HG02759 (cell line): ENCODE measurements around the gene PPIL1.

Experiments
- ATAC-seq: cut with Tn5 transposase; IDR thresholded peaks from one replicate; pipeline ENCODE4 v1.9.1; 2021; ENCODE audit warnings: mild to moderate bottlenecking, moderate library complexity; ENCODE audit not compliant: unreplicated experiment

PPIL1 gene

DNA sequence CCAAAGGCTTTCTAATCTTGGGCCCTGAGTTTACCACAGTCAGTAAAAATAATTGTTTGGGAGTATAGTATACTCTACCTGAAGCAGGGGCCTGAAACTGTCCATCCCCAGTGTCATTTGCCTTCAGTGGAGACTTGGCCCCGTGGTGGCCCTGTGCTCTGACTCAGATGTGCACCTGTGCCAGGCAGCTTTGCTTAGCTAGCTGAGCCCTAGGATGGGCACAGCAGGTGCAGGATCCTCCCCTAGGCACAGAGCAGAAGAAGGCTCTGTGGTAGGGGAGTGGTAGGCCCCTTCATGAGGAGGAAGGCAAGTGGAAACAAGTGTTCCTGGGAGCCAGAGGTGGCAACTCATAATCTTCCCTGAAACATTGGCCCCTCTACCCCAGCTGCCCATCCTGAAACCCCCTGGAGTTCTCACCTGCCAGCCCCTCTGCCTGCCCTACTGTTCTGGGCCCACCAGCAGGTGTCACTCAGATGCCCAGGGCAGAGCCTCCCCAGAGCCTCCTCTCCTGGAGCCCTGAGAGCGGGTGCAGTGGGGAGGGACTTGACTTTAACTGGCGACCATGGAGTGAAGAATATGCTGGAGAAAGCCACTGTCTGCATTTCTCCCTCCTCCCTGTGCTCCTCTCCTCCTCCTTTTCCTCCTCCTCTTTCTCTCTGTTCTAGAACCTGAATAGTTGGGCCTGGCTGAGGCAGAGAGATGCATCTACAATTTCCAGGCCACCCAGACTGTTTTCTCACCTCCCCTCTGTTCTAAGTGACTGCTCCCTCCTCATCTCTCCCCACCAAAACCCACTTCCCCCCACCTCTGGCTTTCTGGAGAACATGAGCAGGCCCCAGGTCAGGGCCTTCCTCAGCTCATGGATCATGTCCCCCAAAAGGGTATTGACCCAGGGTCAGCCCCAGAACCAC lies 38.2 kb downstream of the PPIL1 start:
- no peak for ATAC-seq

DNA sequence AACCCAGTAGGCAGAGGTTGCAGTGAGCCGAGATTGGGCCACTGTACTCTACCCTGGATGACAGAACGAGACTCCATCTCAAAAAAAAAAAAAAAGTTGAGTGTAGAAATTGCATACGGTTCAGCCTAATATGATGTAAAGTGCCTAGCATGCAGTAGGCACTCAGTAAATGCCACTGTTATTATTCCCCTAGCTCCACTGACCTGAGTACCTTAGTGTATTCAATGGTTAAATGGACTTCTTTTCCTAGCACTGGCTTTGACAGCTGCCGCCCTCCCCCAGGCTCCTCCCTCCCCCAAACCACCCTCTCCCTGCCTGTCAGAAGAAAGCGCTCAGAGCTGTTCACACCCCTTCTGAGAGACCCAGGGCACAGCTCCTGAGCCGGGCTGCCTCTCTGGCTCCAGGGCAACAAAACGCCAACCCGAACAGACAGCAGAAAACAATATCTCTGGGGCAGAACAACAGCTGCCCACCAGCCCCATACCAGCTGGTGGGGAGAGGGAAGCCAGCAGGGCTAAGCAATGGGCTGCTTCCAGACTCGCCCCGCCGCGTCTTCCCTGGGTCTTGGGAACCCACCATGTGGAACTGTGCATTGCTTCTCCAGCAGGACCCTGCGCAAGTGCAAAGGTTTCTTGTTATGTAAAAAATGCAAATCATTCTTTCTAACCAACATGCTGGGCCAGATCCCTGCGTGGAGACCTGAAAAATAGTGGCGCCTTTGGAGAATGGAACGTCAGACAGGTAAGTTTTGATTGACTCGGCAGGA lies 39.8 kb downstream of the PPIL1 start:
- ATAC-seq, result no peak

DNA sequence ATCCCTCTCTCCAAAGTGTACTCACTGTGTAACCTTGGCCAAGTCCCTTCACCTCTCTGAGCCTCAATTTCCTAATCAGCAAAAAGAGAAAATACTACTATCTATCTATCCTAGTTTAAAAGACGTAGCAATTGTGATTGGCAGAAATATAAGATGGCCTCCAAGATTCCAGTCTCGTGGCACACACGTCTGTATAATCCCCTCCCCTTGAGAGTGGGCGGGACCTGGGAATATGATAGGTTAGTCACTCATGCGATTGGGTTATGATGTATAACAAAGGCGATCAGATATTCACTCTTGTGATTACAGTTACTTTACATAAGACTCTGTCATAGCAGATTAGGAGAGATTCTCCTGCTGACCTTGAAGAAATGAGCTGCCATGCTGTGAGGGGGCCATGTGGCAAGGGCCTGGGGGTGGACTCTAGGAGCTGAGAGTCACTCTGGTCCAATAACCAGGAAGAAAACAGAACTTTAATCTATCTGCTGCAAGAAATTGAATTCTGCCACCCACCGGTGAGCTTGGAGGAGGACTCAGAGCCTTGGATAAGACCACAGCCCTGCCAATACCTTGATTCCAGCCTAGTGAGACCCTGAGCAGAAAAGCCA lies 41.3 kb downstream of the PPIL1 start:
- ATAC-seq, result no peak

GRCh38 chr6:36832313-36832712 lies 42.3 kb downstream of the PPIL1 start:
- ATAC-seq, result no peak

DNA sequence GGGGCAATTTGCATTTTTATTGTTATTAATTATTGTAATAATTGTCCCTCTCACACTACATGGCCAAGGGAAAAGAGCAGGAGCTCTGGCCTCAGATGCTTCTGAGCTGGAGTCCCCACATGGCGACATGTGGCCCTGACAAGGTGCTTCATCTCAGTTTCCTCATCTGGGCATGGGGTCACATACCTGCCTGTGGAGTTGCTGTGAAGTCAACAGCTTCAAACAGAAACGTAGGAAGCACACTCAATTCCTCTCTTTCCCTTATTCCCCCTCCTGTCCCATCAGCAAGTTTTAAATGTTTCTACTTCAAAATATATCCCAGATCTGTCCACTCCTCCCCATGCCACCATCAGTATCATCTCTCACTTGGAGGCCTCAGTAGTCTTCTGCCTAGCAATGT lies 44.0 kb downstream of the PPIL1 start:
- ATAC-seq, result no peak

DNA sequence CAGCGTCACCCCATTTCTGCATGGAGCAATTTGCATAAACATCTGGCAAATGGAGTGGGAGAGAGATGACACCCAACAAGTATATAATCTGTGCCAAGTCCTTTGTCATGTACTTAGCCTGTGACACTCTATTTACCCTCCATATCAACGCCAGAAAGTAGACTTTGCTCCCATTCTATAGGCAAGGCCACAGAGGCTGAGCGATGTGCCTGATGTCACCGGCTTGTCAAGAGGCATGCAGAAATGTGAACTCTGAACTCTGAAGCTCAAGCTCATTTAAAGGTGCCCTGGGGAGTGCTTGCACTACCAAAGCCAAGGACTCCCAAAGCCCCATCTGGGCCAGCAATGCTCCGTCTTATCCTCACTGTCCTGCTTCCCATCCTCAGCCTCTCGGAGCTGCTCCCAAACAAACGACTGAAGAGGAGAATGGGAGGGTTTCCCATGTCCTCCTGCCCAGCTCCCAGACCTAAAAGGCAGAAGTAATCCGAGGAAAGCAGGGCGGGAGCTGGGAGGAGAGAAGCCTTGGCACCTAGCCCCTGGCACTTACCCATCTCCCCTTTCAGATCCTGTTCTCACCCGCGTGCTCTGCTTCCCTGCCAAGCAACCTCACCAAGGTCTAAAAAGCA lies 44.6 kb downstream of the PPIL1 start:
- ATAC-seq, result no peak

- ATAC-seq, result no peak
Observed at GRCh38 chr6:36827261-36828079, 47.1 kb downstream of the PPIL1 start.

DNA sequence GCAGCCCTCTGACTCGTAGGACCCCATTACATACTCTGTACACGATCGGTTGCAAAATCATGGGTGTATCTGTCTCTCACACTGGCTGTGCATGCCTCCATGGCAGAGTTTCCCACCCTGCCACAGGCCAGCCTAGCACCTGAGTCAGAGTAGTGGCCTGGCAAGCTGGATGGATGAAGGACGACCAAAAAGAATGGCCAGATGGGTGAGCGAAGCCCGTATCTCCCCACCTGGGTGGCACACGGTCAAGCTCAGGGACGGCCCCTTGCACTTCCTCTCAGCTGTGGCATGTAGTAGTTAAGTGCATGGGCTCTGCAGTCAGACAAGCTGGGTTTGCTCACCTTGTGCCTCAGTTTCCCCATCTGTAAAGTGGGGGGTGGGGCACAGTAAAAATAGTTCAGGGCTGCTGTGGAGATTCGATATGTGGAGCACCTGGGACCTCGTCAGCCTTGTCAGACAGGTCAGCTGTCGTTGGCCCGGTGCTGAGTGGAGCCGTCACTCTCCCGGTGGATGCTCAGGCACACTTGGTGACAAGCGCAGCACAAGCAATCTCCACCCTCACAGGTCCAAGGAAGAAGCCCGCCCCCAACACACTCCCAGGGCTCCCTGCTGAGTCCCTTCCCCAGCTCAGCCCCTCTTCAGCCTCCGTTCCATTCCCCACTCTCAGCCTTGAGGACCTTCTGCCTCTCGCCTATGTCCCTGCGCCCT lies 47.9 kb downstream of the PPIL1 start:
- no peak for ATAC-seq

DNA sequence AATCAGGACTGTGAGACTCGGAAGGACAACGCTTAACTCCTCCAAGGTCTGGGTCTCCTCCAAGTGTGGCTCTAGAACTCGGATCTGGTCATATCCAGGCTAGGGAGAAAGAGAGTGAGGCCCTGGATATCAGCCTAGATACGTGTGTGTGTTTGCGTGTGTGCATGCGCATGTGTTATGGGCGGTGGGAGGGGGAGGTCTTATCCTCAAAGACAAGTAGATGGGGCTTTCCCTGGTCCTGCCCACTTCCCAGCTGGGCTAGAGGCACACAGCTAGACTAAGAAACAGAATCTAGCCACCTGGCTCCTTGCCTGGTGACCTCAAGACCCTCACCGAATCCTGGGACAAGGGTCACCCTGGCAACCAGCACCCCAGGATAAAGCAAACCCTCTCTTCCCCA lies 48.6 kb downstream of the PPIL1 start:
- ATAC-seq, result no peak

- ATAC-seq, result no peak
Observed at GRCh38 chr6:36825452-36825851, 49.2 kb downstream of the PPIL1 start.

GRCh38 chr6:36824253-36824652 lies 50.4 kb downstream of the PPIL1 start:
- ATAC-seq, result no peak

DNA sequence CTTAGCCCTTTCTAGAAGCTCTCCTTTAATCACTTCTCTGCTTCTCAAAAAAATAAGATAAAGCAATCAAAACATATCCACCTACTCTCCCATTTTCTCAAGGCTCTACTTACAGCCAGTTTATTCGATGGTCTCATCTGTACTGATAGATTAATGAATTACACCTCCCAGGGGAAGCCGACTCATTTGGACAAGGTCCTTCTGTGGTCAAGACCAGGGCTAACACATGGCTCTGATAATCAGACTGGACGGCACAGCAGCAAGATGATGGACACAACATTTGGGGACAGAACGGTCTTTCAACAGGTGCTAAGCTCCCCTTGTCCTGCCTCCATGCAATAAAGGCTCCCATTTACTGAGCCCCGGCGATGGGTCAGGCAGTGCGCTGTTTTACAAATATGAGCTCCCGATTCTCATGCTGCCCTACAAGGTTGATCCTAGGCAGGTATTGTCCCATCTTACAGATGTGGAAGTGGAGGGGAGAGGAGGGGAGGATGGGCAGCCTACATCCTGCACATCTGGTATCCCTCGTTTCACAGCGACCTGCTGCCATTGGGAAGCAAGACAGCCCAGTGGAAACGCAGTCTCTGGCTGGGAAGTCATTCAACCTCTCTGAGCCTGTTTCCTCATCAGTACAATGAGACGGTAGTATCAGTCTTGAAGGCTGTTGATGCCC lies 51.0 kb downstream of the PPIL1 start:
- no peak for ATAC-seq

GRCh38 chr6:36822506-36823269 lies 51.9 kb downstream of the PPIL1 start:
- ATAC-seq, result no peak

DNA sequence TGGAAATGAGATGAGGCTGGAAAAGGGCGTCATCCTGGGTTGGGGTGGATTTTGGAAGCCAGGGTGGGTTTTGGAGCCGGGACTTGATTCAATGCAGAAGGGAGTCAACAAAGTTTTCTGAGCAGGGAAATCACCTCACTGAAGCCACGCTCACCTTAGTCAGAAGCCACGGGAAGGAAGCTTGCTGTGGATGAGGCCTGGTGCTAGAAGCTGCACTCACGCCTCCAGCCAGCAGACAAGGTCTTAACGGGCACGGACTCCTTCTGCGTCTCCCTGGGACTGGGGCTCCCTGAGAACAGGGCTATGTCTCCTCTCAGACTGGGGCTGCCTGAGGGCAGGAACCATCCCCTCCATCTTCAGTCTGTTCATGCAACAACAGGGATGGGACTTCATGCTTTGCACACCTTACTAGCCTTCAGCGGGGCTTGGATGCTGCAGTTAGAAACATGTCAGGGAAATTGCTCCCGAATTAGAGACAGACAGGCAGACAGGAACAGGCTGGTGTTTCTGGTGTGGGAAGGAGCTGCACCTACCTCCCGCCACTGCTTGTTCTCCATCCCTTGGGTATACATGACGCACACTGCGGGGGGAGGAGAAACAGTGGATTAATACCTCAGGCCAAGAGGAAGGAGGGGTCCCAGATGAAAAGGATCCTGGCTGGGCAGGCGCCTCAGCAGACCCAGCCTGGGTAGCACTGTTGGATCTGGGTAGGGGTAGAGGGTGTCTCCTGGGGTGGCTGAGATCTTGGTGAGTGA lies 52.8 kb downstream of the PPIL1 start:
- no peak for ATAC-seq

- ATAC-seq, result no peak
Observed at GRCh38 chr6:36820700-36821580, 53.7 kb downstream of the PPIL1 start.

- no peak for ATAC-seq
Observed at GRCh38 chr6:36818756-36819155, 55.8 kb downstream of the PPIL1 start.

- ATAC-seq, result no peak
Observed at GRCh38 chr6:36817847-36818246, 56.8 kb downstream of the PPIL1 start.
